ENCODE data around the gene HLTF. TPM values are rescaled to one million over a fixed set of nuclear protein-coding genes. Genes with fewer than 3 reads are reported as not detected.

HLTF gene
- total and polyA plus RNA-seq, 8 donors: 2.3 to 17.5 (median 11.0) TPM

GRCh38 chr3:149010966-149011365 lies 75.4 kb downstream of the HLTF start:
- 59 to 67% methylated on average over 2 of the region's 2 CpGs for WGBS, 2 donors
- DNase-seq (no peak), FAIRE-seq (no peak), ATAC-seq (no peak)
- Histone ChIP-seq H3K27ac (no peak overlapping the region), H3K9me3 (no peaks in the 10 kb centered on the region), H3K4me1 (no peaks in the 10 kb centered on the region), H3K36me3 (peaks cover 0 to 18% (median 5%) of the 10 kb centered on the region in 3 donors), H3K4me3 (no peak overlapping the region), H3K27me3 (no peaks in the 10 kb centered on the region)
- no peak for TF ChIP-seq CTCF (IDR thresholded peaks at IDR 0.05)
- intact Hi-C loops (cut with DNase I): no loop called here

DNA sequence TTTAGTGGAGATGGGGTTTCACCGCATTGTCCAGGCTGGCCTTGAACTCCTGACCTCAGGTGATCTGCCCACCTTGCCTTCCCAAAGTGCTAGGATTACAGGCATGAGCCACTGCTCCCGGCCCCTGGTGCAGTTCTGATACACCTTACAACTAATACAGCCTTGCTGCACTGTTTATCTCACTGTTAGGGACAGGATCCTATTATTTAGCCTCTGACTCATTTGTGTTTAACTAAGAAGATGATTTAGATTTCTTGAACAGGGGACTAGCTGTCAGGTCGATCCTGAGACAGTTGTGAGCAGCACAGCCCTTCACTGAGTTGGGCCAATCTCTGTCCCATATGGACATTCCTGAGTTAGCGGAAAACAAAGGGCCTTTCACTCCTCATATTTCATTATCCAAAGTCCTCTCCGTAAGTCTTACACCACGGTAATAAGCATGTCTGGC lies 75.8 kb downstream of the HLTF start:
- ATAC-seq (no peak), DNase-seq (no peak), FAIRE-seq (no peak)
- no peaks in the 10 kb centered on the region for H3K27me3 ChIP-seq
- WGBS, 2 donors: 79% methylated on average over 6 of the region's 6 CpGs
- intact Hi-C loops (cut with DNase I): no loop called here
- H3K4me3 ChIP-seq: no peak overlapping the region
- H3K36me3 ChIP-seq: peaks cover 0 to 18% (median 5%) of the 10 kb centered on the region in 3 donors
- no peak overlapping the region for H3K27ac ChIP-seq
- H3K9me3 ChIP-seq: no peaks in the 10 kb centered on the region
- no peak for TF ChIP-seq CTCF (IDR thresholded peaks at IDR 0.05)
- no peaks in the 10 kb centered on the region for H3K4me1 ChIP-seq

DNA sequence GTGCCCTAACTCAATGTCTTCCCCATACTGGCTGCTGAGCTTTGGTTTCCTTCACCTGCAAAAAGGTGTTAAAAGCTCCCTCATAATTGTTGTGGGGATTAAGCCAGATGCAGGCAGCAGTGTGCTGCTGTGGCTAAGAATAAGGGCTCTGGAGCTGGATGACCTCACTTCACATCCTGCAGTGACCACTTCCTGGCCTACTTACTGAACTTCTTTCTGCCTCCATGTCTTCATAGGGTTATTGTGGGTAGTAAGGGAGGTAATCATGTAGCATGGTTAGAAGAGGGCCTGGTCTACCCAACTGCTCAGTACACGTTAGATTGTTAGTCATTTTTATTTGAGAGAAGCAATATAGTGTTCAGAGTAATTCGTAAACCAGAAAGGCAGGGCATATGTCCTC lies 76.6 kb downstream of the HLTF start:
- Histone ChIP-seq H3K9me3 (no peaks in the 10 kb centered on the region), H3K36me3 (peaks cover 0 to 18% (median 5%) of the 10 kb centered on the region in 3 donors), H3K4me3 (no peak overlapping the region), H3K27ac (no peak overlapping the region), H3K4me1 (no peaks in the 10 kb centered on the region), H3K27me3 (no peaks in the 10 kb centered on the region)
- FAIRE-seq (no peak), ATAC-seq (peak in 2 of 4 donors; percentile 43 to 44), DNase-seq (no peak)
- no peak for TF ChIP-seq CTCF (IDR thresholded peaks at IDR 0.05)
- intact Hi-C loops (cut with DNase I): no loop called here
- 94 to 95% methylated on average over 2 of the region's 2 CpGs for WGBS, 2 donors

DNA sequence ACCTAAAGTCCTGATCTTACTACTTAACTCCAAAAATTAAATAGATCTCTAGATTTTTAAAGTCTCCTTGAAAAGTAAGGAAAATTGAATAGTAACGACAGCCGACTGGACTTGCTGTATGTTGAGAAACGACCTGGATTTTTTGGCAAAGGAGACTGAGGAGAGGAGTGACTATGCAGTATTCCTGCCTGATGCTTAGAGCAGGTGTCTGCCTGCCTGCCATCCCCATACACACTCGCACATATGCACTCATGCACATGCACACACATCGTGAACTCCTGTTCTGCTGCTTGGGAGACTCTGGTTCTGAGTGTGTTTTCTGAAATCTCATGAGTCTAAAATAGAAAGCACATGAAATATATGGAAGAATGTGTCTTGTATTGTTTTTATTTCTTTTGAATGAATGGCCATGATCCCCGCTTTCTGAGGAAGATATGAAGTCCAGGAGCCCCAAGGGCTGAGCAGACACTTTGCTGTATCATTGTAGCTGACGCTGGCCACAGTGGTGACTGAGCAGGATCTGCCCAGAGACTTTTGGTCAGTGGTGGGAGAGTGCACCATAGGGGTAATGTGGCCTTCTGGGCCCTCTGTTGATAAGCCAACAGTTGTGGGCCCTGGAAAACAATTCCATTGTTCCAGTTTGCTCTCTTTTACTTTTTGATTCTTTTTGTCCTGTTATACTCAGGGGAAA lies 78.6 kb downstream of the HLTF start:
- no peak for FAIRE-seq
- TF ChIP-seq CTCF (IDR thresholded peaks at IDR 0.05): no peak
- no peak overlapping the region for H3K27ac ChIP-seq
- WGBS, 2 donors: 89 to 94% methylated on average over 7 of the region's 7 CpGs
- H3K36me3 ChIP-seq: peaks cover 0 to 18% (median 5%) of the 10 kb centered on the region in 3 donors
- no peak for DNase-seq
- intact Hi-C loops (cut with DNase I): no loop called here
- no peak overlapping the region for H3K4me3 ChIP-seq
- ATAC-seq: no peak
- H3K9me3 ChIP-seq: no peaks in the 10 kb centered on the region
- no peaks in the 10 kb centered on the region for H3K27me3 ChIP-seq
- H3K4me1 ChIP-seq: no peaks in the 10 kb centered on the region

GRCh38 chr3:149005416-149005815 lies 80.9 kb downstream of the HLTF start:
- no peak overlapping the region for H3K27ac ChIP-seq
- intact Hi-C loops (cut with DNase I): no loop called here
- H3K36me3 ChIP-seq: peaks cover 0 to 6% (median 0%) of the 10 kb centered on the region in 3 donors
- H3K27me3 ChIP-seq: no peaks in the 10 kb centered on the region
- ATAC-seq (no peak), FAIRE-seq (no peak), DNase-seq (no peak)
- no peaks in the 10 kb centered on the region for H3K9me3 ChIP-seq
- no peaks in the 10 kb centered on the region for H3K4me1 ChIP-seq
- no peak for TF ChIP-seq CTCF (IDR thresholded peaks at IDR 0.05)
- H3K4me3 ChIP-seq: no peak overlapping the region
- WGBS, 2 donors: 77 to 82% methylated on average over 1 of the region's 1 CpG

All from pancreas (tissue), 10 donors.